Measurements from ENCODE around the gene DCTD.

Gene DCTD

GRCh38 chr4:182893047-182893446, 24.1 kb downstream of the DCTD start:
- no peak for DNase-seq (ENCODE audit: low spot score)

- no peak for DNase-seq (ENCODE audit: low spot score)
Observed at GRCh38 chr4:182890202-182890601, 27.0 kb downstream of the DCTD start.

- no peak for DNase-seq (ENCODE audit: low spot score)
Observed at GRCh38 chr4:182888891-182889290, 28.3 kb downstream of the DCTD start.

- no peak for DNase-seq (ENCODE audit: low spot score)
Observed at GRCh38 chr4:182886768-182887167, 30.4 kb downstream of the DCTD start.

- no peak for DNase-seq (ENCODE audit: low spot score)
Observed at GRCh38 chr4:182886205-182886604, 31.0 kb downstream of the DCTD start.

- DNase-seq (ENCODE audit: low spot score), result no peak
Observed at GRCh38 chr4:182885738-182886077, 31.5 kb downstream of the DCTD start.

- no peak for DNase-seq (ENCODE audit: low spot score)
Observed at GRCh38 chr4:182885022-182885737, 32.0 kb downstream of the DCTD start.

- DNase-seq (ENCODE audit: low spot score), result no peak
Observed at GRCh38 chr4:182884040-182884439, 33.1 kb downstream of the DCTD start.

- DNase-seq (ENCODE audit: low spot score), result no peak
Observed at GRCh38 chr4:182883351-182883750, 33.8 kb downstream of the DCTD start.

GRCh38 chr4:182881914-182882313, 35.3 kb downstream of the DCTD start:
- no peak for DNase-seq (ENCODE audit: low spot score)

- DNase-seq (ENCODE audit: low spot score), result no peak
Observed at GRCh38 chr4:182880387-182881356, 36.5 kb downstream of the DCTD start.

GRCh38 chr4:182879913-182880312, 37.3 kb downstream of the DCTD start:
- no peak for DNase-seq (ENCODE audit: low spot score)

GRCh38 chr4:182878633-182879495, 38.3 kb downstream of the DCTD start:
- no peak for DNase-seq (ENCODE audit: low spot score)

- no peak for DNase-seq (ENCODE audit: low spot score)
Observed at GRCh38 chr4:182877326-182877883, 39.8 kb downstream of the DCTD start.

- DNase-seq (ENCODE audit: low spot score), result no peak
Observed at GRCh38 chr4:182876427-182876826, 40.8 kb downstream of the DCTD start.

- DNase-seq (ENCODE audit: low spot score), result no peak
Observed at GRCh38 chr4:182875453-182876405, 41.5 kb downstream of the DCTD start.

- DNase-seq (ENCODE audit: low spot score), result no peak
Observed at GRCh38 chr4:182874797-182875345, 42.3 kb downstream of the DCTD start.

- DNase-seq (ENCODE audit: low spot score), result no peak
Observed at GRCh38 chr4:182874304-182874751, 42.9 kb downstream of the DCTD start.

- DNase-seq (ENCODE audit: low spot score), result no peak
Observed at GRCh38 chr4:182873726-182874125, 43.5 kb downstream of the DCTD start.

- DNase-seq (ENCODE audit: low spot score), result no peak
Observed at GRCh38 chr4:182873289-182873688, 43.9 kb downstream of the DCTD start.

All from CD4-positive, alpha-beta T cell treated with Interleukin-15 for 4 hours (primary cell).